HG03439 (cell line): Measurements from ENCODE around the gene PLAAT4.
"Not testable (repeated sequence)": the region's sequence is repeated elsewhere in the genome, so short reads cannot be mapped to it uniquely, and the experiment has no call there.

Experiments used
- ATAC-seq: cut with Tn5 transposase; IDR thresholded peaks from one replicate; pipeline ENCODE4 v1.9.1; 2021; ENCODE audit warnings: mild to moderate bottlenecking, moderate library complexity; ENCODE audit not compliant: unreplicated experiment

Gene PLAAT4

DNA sequence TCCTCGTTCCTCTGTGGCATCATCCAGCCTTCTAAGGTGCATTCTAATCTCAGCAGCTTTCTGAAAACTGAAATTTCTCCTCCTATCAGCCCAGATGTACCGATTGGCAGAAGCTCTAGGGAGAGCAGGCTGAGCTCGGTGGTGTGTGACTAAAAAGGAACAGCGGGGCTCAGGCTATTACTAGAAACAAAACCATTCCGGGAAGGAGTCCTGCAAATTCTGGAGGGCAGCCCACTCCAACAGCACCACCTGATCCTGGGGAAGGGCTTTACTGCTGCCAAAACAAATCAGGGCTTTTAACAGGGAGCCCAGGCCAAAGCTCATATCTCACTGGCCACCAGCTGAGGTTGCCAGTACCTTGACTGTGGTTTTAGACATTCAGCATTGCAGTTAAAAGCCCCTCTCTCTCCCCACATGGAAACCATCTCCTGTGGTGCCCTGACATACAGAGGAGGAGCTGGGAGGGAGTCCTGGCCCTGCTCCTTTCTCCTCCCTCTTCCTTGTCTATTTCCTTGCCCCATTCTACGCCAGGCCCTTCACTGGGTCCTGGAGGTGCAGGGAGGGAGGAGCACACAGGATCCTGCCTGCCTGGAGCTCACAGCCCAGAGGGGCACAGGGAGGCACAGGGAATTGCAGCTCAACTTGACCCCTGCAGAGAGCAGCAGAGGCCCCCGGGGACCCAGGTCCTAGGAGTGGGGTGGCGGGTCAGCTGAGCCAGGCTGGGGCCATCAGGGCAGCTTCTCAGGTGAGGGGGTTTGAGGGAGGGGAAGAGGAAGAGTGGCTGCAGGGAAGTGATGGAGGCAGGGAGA is 889 bp downstream of the PLAAT4 start:
- ATAC-seq: no peak

- ATAC-seq: not testable (repeated sequence)
These were observed 5.9 kb downstream of the PLAAT4 start for GRCh38 chr11:63542506-63542905.

DNA sequence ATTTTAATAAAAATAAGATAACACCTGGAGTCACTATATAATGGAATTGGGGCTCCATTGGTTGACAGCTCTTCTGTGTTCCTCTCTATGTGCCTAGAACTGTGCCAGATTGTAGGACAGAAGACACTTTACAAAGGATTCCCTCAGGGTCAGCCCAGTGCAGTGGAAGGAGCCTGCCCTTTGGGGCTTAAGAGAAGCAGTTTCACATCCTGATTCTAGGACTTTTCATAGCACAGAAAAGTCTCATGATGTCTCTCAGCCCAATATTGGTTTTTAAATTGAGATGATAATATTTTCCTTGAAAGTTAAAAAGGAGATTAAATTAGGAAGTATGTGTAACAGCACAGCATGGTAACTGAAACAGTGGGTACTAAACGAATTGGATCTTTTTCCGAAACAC is 7.1 kb downstream of the PLAAT4 start:
- no peak for ATAC-seq

DNA sequence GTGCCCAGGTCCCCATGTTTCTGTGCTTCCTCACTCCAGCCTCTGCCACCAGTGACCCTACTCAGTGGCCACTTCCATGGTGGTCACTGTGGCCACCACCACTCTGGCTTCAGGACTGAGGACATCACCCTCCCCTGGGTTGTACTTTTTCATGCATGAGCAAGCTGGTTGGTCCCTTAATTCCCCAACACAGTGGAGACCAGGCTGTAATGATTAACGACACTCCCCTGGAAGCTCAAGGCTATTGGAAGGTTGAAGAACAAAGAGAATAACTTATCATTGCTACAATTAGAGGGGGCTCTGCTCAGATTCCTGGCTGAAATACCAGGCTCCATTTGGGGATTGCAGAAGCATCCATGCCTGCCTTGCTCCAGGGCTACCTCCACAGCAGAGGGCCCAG is 10.5 kb downstream of the PLAAT4 start:
- ATAC-seq: no peak

- ATAC-seq: no peak
These were observed 11.6 kb downstream of the PLAAT4 start for GRCh38 chr11:63548178-63548577.

DNA sequence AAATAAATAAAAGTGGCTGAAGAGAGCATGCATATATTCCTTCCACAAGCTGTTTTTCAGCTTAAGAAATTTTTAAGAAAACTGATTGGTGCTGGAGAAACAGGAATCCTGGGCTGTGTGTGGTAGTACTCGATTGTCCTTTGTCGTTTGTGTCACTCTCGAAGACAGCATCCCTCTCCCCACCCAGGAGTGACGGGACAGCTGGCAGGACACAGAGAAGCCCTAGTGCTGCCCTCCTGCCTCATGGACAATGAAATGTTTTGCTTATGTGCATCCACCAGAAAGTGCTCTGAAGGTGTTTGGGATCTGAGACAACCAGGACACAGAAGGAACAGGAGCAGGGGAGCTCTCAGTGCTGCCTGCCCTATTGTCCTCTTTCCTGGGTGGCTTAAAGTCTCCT is 12.8 kb downstream of the PLAAT4 start:
- ATAC-seq: no peak

DNA sequence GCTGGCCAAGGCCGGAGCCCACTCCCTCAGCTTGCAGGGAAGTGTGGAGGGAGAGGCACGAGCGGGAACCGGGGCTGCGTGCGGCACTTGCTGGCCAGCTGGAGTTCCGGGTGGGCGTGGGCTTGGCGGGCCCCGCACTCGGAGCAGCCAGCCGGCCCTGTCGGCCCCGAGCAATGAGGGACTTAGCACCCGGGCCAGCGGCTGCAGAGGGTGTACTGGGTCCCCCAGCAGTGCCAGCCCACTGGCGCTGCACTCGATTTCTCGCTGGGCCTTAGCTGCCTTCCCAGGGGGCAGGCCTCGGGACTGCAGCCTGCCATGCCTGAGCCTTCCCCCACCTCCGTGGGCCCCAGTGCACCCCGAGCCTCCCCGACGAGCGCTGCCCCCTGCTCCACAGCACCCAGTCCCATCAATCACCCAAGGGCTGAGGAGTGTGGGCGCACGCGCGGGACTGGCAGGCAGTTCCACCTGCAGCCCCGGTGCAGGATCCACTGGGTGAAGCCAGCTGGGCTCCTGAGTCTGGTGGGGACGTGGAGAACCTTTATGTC is 13.6 kb downstream of the PLAAT4 start:
- ATAC-seq: not testable (repeated sequence)

DNA sequence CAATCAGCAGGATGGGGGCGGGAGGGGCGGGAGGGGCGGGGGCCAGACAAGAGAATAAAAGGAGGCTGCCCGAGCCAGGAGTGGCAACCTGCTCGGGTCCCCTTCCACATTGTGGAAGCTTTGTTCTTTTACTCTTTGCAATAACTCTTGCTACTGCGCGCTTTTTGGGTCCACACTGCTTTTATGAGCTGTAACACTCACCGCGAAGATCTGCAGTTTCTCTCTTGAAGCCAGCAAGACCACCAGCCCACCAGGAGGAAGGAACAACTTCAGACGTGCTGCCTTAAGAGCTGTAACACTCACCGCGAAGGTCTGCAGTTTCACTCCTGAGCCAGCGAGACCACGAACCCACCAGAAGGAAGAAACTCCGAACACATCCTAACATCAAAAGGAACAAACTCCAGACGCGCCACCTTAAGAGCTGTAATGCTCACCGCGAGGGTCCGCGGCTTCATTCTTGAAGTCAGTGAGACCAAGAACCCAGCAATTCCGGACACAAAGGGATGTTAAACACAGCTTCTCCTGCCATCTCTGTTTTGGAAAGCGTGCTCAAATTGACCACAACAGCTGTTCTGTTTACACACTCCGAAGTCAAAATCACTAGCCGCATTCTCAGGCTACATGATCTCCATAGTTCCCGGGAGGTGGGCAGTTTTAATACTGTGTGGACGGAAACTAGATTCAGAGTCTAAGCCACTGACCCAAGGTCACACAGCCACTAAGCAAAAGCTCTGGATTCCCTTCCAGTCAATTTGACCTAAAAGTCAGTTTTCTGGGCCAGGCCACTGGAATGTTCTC is 14.7 kb downstream of the PLAAT4 start:
- ATAC-seq: no peak

GRCh38 chr11:63551889-63552266 is 15.3 kb downstream of the PLAAT4 start:
- no peak for ATAC-seq

DNA sequence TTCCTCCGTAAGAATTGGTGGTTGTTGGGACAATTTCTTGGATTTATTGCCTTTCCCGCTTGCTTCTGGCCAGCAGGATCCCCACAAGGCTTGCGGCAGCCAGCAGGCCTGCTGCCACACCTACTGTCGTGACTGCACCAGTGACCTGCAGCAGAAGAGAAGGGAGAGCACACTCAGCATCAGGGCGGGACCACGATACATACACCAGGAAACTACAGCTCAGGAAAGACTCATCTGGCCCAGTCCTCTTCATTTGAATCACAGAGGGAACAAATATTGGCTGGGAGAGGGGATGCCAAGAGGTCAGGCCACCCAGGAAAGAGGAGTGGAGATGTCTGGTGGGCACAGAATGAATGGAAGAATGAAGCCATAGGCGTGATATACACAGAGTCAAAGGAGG is 16.3 kb downstream of the PLAAT4 start:
- no peak for ATAC-seq

DNA sequence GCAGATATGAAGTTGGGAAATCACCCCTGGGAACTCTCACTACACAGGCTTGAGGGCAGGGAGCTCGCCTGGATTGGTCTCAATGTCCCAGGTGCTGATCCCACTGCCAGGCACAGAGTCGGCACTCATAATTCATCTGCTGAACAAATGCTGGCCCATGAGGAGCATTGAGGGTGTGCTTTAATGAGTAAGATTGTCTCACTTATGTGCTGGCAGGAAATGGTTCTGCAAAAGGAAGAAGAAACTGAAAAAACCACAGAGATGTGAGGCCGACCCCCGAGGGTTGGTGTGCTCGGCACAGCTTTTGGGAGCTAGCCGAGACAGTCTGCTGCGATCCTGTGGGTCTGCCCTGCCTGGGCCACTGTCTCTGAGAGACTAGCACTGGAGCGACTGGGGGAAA is 17.2 kb downstream of the PLAAT4 start:
- no peak for ATAC-seq

DNA sequence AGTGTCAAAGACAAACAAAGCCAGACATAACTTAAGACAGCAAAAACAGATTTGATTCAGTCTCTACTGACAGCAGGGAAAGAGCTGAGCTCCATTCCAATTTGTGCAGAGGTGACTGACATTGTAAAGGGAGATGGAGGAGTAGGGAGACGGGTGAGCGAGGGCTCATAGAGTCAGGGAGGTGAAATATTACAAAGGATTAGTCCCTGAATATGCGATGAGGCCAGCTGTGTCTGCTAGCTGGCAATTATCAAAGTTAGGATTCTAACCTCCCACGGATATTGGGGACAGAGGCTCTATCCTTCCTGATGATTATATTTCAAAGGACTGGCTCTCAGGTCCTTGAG is 18.2 kb downstream of the PLAAT4 start:
- ATAC-seq: no peak

- ATAC-seq: no peak
These were observed 19.9 kb downstream of the PLAAT4 start for GRCh38 chr11:63556404-63557013.

DNA sequence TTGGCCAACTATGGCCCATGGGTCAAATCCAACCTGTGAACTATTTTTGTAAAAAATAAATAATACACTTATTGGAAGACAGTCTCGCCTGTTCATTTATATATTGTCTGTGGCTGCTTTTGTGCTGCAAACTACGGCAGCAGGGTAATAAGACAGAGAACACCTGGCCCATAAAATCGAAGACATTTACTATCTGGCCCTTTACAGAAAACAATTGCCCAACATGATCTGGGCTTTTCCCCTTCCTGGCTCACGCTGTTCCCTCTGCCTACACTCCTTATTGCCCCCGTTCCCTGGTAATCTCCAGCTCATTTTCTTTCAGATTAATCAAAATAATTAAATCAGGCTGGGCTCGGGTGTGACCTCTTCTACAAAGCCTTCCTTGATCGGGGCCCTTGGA is 21.0 kb downstream of the PLAAT4 start:
- ATAC-seq: no peak

DNA sequence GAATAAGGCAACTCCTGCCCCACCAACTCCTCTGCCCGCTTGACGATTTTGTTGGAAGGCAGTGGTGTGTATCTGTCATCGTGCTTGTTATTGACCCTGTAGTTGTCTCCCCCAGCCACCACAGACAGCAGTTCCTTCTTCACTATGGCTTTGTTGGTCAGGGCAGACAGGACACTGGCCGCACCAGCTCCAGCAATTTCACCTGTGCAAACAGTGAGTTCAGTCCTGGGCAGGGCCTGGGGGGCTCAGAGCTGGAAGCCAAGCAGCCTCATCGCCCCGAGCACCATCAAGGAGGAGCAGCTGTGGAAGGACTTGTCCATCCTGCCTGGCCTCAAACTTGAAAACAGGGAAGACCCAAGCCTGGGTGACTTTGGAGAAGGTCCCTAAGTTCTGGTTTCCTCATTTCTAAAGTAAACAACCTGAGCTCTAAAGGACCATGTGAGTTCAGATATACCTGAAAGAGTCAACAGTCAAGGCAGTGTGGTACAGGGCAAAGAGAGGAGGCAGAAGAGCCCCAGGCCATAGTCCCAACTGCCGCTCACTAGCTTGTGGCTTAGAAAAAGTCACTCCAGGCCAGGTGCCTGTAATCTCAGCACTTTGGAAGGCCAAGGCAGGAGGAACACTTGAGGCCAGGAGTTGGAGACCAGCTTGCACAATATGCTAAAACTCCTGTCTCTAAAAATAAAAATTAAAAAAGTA is 22.0 kb downstream of the PLAAT4 start:
- no peak for ATAC-seq

GRCh38 chr11:63560506-63561180 is 24.0 kb downstream of the PLAAT4 start:
- ATAC-seq: no peak

DNA sequence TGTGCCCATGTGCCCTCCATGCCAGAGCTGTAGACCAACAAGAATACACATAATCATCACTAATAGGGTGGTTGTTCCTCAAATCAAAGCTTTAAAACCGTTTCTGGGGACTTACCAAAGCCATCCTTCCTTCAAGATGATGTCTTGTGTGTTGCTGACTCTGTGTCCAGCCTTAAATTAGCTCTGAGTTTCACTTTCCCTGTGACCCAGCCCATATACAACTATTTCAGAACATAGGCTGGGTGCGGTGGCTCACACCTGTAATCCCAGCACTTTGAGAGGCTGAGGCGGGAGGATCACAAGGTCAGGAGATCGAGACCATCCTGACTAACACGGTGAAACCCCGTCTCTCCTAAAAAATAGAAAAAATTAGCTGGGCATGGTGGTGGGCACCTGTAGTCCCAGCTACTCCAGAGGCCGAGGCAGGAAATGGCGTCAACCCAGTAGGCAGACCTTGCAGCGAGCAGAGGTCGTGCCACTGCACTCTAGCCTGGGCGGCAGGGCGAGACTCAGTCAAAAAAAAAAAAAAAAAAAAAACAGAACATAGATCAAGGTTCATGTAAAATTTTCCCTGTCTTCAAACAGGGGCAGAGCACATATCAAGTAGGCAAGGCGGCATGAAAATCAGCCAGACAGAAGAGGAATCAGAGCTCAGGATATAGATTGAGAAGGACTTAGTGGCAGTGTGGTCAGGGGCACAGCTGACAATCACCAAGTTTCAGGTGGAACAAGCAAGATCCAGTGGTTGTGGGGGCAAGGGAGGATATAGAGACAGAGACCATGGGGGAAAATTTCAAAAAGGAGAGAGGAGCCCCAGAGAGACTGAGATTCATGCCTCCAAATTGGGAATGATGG is 26.8 kb downstream of the PLAAT4 start, which contains the start of gene PLAAT2:
TSS of gene PLAAT2 (minus strand) at position 179 of the 855 bp plus-strand sequence. CDS start at position 124, 55 bp downstream.
- ATAC-seq: no peak

- peak; percentile 56 for ATAC-seq
These were observed 27.6 kb downstream of the PLAAT4 start for GRCh38 chr11:63564056-63564774.
